HL-60 (cell line): ENCODE results near the gene KMT5B.

ENCODE experiments used
- DNase-seq, 2 experiments: peaks; one replicate each; pipeline ENCODE4 v3.0.0-alpha.2; 2010 to 2020; ENCODE audit warnings: low read depth in 1 of 2, low spot score in 1 of 2
- H3K27ac ChIP-seq: fragments of 250-450 bp; sonication (Bioruptor Pico); replicated peaks from 2 replicates; pipeline ENCODE4 v1.5.1; 2020; ENCODE audit warnings: mild to moderate bottlenecking, moderate library complexity
- H3K27me3 ChIP-seq: fragments of 250-450 bp; sonication (Bioruptor Pico); 2 replicates; pipeline ENCODE4 v1.5.1; 2021; ENCODE audit warnings: mild to moderate bottlenecking, moderate library complexity; ENCODE audit not compliant: insufficient read depth, poor library complexity, severe bottlenecking
- H3K4me3 ChIP-seq: replicated peaks from 2 replicates; pipeline ENCODE4 v1.5.1; 2011; ENCODE audit warnings: mild to moderate bottlenecking, control low read depth, low read length; ENCODE audit not compliant: insufficient read depth
- GABPA ChIP-seq: IDR thresholded peaks from 2 replicates; pipeline ENCODE4 v1.6.1; 2012; ENCODE audit warnings: low read depth
- POLR2AphosphoS5 ChIP-seq: IDR thresholded peaks from 2 replicates; pipeline ENCODE4 v1.6.1; 2012; ENCODE audit warnings: low read depth
- SPI1 ChIP-seq: IDR thresholded peaks from 2 replicates; pipeline ENCODE4 v1.6.1; 2012; ENCODE audit warnings: low read depth, mild to moderate bottlenecking, borderline replicate concordance
- TF ChIP-seq, protein P1 (sequence below): IDR thresholded peaks from 2 replicates; pipeline ENCODE4 v1.6.1; 2012; ENCODE audit warnings: low read depth; ENCODE audit not compliant: insufficient replicate concordance
- TF ChIP-seq, protein P2 (sequence below): IDR thresholded peaks from one replicate; pipeline ENCODE4 v1.5.1; 2011; ENCODE audit warnings: low read length, control low read depth, inconsistent platforms; ENCODE audit not compliant: insufficient read depth

KMT5B gene

GRCh38 chr11:68215087-68215445 lies 2.0 kb upstream of the KMT5B start:
- Histone ChIP-seq H3K4me3 (no peak overlapping the region), H3K27ac (no peak overlapping the region), H3K27me3 (peaks cover 16% of the 10 kb centered on the region)
- TF ChIP-seq POLR2AphosphoS5, result no peak
- TF ChIP-seq, protein P1, sequence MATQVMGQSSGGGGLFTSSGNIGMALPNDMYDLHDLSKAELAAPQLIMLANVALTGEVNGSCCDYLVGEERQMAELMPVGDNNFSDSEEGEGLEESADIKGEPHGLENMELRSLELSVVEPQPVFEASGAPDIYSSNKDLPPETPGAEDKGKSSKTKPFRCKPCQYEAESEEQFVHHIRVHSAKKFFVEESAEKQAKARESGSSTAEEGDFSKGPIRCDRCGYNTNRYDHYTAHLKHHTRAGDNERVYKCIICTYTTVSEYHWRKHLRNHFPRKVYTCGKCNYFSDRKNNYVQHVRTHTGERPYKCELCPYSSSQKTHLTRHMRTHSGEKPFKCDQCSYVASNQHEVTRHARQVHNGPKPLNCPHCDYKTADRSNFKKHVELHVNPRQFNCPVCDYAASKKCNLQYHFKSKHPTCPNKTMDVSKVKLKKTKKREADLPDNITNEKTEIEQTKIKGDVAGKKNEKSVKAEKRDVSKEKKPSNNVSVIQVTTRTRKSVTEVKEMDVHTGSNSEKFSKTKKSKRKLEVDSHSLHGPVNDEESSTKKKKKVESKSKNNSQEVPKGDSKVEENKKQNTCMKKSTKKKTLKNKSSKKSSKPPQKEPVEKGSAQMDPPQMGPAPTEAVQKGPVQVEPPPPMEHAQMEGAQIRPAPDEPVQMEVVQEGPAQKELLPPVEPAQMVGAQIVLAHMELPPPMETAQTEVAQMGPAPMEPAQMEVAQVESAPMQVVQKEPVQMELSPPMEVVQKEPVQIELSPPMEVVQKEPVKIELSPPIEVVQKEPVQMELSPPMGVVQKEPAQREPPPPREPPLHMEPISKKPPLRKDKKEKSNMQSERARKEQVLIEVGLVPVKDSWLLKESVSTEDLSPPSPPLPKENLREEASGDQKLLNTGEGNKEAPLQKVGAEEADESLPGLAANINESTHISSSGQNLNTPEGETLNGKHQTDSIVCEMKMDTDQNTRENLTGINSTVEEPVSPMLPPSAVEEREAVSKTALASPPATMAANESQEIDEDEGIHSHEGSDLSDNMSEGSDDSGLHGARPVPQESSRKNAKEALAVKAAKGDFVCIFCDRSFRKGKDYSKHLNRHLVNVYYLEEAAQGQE, result no peak
- TF ChIP-seq SPI1, result no peak
- TF ChIP-seq, protein P2, sequence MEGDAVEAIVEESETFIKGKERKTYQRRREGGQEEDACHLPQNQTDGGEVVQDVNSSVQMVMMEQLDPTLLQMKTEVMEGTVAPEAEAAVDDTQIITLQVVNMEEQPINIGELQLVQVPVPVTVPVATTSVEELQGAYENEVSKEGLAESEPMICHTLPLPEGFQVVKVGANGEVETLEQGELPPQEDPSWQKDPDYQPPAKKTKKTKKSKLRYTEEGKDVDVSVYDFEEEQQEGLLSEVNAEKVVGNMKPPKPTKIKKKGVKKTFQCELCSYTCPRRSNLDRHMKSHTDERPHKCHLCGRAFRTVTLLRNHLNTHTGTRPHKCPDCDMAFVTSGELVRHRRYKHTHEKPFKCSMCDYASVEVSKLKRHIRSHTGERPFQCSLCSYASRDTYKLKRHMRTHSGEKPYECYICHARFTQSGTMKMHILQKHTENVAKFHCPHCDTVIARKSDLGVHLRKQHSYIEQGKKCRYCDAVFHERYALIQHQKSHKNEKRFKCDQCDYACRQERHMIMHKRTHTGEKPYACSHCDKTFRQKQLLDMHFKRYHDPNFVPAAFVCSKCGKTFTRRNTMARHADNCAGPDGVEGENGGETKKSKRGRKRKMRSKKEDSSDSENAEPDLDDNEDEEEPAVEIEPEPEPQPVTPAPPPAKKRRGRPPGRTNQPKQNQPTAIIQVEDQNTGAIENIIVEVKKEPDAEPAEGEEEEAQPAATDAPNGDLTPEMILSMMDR, result no peak
- no peak for TF ChIP-seq GABPA
- DNase-seq, result peak in 1 of 2 experiments; percentile 52

DNA sequence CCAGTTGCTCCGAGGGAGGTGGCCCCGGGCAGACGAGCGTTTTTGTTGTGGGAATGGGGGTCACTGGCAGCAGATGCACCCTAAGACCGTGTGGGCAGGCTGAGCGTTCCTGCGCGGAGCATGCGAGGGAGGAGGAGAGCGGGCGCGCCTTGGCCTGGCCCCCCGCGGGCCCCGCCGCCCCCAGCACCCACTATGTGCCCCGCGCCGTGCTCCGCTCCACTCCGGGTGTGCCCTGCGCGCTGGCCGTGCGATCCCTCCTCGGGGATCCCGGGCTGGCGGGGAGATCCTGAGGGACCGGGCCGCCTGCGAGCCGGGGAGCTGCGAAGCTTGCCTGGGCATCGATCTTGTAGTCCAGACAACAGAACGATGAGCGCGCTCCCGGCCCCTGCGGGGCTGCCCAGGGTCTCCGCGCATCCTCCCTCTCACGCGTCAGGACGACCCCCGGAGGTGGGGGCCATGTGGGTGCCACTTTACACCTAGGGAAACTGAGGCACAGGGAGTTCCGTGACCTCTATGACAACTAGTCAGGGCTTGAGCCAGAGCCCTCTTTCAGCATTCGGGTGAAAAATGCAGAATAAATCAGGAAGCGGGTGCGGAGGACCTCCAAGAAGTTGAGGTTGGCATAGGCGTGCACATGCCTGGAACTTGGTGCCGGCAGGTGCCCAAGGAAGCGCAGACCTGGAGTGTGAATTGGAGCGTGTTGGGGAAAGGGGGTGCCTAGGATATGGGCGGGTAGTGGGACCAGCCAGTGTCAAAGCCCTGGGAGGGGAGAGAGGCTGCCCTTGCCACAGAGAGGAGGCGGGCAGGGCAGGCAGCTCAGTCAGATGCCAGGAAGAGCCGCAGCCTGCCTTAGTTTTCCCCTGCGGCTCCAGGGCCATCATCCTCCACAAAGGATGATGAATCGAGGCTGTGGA lies 1.3 kb upstream of the KMT5B start:
- TF ChIP-seq GABPA, result no peak
- no peak for TF ChIP-seq POLR2AphosphoS5
- TF ChIP-seq, protein P1, result no peak
- no peak for TF ChIP-seq SPI1
- no peak for DNase-seq
- peak overlapping the region; percentile 84 for H3K27ac ChIP-seq
- peak overlapping the region; percentile 52 for H3K4me3 ChIP-seq
- peaks cover 16% of the 10 kb centered on the region for H3K27me3 ChIP-seq

GRCh38 chr11:68213555-68214172 lies 568 bp upstream of the KMT5B start:
- TF ChIP-seq GABPA, result no peak
- 0 out of 2 replicates have a peak, but pooled peaks have one; percentile 46 for TF ChIP-seq POLR2AphosphoS5
- TF ChIP-seq, protein P2, result no peak
- TF ChIP-seq SPI1, result no peak
- TF ChIP-seq, protein P1, result peak; percentile 49
- DNase-seq, result peak; percentile 84 to 92
- Histone ChIP-seq H3K27ac (peak overlapping the region; percentile 84), H3K4me3 (peak overlapping the region; percentile 52), H3K27me3 (peaks cover 16% of the 10 kb centered on the region)
